ENCODE results near the gene CD40.

CD40 gene

DNA sequence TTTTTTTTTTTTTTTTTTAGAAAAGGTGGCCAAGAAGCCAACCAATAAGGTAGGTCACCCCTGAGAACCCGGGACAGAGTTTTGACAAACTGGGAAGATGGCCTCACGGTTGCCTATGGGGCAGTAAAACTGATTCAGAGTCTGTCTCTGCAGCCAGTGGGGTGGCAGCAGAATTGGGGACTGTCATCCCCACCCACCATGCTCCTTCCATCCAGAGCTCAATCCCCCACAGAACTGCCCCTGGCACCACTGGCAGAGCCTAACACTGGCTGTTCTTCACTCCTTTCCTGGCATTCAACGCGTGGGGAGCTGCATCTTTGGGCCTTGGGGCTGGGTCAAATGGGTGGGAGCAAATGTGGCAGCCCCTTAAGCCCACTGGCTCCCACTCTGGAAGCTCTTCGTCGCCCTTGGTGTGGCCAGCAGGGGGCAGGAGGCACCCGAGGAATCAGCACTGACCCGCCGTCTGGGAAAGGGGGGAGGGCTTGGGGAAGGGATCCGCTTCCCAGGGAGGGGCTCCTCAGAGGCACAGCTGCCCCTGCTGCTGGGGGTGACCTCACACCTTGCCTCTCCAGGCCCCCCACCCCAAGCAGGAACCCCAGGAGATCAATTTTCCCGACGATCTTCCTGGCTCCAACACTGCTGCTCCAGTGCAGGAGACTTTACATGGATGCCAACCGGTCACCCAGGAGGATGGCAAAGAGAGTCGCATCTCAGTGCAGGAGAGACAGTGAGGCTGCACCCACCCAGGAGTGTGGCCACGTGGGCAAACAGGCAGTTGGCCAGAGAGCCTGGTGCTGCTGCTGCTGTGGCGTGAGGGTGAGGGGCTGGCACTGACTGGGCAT is 10.4 kb downstream of the CD40 start:
- no peak overlapping the region for H3K4me3 ChIP-seq (ENCODE audit: low read depth, low read length)
- TF ChIP-seq, protein P1, sequence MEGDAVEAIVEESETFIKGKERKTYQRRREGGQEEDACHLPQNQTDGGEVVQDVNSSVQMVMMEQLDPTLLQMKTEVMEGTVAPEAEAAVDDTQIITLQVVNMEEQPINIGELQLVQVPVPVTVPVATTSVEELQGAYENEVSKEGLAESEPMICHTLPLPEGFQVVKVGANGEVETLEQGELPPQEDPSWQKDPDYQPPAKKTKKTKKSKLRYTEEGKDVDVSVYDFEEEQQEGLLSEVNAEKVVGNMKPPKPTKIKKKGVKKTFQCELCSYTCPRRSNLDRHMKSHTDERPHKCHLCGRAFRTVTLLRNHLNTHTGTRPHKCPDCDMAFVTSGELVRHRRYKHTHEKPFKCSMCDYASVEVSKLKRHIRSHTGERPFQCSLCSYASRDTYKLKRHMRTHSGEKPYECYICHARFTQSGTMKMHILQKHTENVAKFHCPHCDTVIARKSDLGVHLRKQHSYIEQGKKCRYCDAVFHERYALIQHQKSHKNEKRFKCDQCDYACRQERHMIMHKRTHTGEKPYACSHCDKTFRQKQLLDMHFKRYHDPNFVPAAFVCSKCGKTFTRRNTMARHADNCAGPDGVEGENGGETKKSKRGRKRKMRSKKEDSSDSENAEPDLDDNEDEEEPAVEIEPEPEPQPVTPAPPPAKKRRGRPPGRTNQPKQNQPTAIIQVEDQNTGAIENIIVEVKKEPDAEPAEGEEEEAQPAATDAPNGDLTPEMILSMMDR (IDR thresholded peaks at IDR 0.05; ENCODE audit: insufficient read depth, low read depth, low read length, missing control alignments): peak; percentile 52
- no peak for DNase-seq (ENCODE audit: low read depth)

DNA sequence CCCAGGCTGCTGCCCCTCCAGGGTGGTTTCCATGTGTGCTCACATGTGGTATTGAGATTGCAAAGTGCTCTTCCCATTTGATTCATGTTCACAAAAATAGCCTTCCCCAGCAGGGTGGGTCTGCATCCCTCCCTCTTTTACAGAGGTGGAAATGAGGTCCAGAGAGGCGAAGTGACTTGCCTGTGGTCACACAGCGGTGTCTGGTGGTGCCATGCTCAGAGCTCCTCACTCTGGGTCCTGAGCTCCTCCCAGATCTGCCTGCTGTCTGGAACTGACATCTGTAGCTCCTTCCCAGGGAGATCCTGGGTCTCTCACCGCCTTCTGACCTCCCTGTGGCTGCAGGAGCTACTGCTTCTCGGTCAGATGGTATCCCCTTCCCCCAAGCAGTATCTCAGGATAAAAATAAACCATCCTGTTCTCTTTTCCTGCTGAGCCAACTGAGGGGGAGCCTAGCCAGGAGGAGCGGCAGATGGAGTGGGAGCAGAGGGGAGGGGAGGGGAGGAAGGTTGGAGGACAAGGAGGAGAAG is 11.9 kb downstream of the CD40 start:
- TF ChIP-seq, protein P1 (IDR thresholded peaks at IDR 0.05; ENCODE audit: insufficient read depth, low read depth, low read length, missing control alignments): no peak
- peak; percentile 76 for DNase-seq (ENCODE audit: low read depth)
- no peak overlapping the region for H3K4me3 ChIP-seq (ENCODE audit: low read depth, low read length)

DNA sequence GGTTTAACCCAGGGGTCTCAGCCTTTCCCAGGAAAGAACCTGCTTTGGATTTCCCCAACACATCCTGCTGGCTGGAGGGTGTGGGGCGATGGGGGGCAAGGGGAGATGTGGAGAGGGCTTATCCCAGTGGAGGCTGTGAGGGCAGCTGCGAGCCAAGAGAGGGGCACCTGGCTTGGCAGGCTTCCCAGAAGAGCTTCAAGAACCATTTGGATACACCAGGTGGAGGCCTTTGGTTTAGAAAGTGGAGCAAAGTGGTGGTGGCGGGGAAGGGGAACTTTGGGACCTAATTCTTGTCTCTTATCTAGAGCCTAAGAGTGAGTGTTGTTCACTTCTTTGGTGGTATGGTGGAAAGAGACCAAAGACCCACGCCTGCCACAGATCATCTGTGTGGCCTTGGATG is 12.4 kb downstream of the CD40 start:
- DNase-seq (ENCODE audit: low read depth): peak; percentile 61
- TF ChIP-seq, protein P1 (IDR thresholded peaks at IDR 0.05; ENCODE audit: insufficient read depth, low read depth, low read length, missing control alignments): no peak
- no peak overlapping the region for H3K4me3 ChIP-seq (ENCODE audit: low read depth, low read length)

DNA sequence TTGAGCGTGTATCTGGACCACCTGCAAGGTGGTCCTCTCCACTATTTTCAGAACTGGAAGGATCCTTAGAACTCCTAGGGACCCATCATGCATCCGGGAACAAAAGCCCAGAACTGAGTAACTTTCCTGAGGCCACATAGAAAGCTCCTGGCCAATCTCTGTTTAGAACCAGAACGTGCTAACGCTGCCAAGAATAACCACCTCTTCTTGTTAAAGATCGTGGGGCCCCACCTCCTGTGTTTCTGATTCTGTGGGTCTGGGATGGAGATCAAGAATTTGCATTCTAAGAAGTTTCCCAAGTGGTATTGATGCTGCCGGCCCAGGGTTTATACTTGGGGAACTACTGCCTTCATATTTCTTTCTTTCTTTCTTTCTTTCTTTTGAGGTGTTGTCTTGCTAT is 13.3 kb downstream of the CD40 start:
- DNase-seq (ENCODE audit: low read depth): no peak
- no peak overlapping the region for H3K4me3 ChIP-seq (ENCODE audit: low read depth, low read length)
- TF ChIP-seq, protein P1 (IDR thresholded peaks at IDR 0.05; ENCODE audit: insufficient read depth, low read depth, low read length, missing control alignments): no peak

DNA sequence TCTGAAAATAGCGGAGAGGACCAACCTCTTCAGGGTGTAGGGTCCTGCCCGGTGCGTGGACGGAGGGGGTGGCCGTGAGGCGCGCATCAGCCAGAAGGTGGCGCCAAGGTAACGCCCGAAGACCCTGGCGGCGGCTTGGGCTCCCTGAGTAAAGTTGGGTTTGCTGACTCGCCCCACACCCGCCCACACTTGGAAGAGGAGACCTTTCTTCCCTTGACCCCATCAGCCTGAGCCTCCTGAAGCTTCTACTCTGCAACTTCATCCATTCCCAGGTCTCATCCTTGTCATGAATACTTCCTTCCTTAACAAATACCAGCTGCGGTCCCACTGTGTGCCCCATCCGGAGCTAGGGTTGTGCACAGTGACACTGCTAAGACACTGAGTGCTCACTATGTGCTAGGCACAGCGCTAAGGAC is 14.6 kb downstream of the CD40 start:
- DNase-seq (ENCODE audit: low read depth): peak; percentile 76
- H3K4me3 ChIP-seq (ENCODE audit: low read depth, low read length): no peak overlapping the region
- TF ChIP-seq, protein P1 (IDR thresholded peaks at IDR 0.05; ENCODE audit: insufficient read depth, low read depth, low read length, missing control alignments): peak; percentile 92

DNA sequence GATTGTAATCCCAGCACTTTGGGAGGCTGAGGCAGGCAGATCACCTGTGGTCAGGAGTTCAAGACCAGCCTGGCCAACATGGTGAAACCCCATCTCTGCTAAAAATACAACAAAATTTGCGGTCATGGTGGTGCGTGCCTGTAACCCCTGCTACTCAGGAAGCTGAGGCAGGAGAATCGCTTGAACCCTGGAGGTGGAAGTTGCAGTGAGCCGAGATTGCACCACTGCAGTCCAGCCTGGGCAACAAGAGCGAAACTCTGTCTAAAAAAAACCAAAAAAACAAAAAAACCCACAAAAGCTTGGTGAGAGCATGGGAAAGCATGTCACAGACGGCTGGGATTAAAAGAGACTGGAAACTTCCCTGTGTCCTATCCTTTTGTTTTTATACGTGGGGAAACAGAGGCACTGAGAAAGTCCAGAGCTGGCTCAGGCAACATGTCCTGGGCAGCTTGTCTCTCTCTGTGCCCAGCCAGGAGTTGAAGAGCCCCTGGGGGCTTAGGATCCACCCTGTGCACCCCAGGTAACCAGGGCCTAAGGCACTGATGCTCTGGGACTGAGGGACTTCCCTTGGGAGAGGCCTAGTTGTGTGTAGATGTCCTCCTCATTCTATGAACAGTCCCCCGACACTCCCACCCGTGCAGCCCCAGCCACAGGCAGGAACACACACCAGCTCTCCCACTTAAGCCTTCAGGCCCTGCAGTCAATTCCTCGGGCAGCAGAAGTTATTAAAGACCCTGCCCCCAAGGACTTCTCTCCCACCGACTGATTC is 16.0 kb downstream of the CD40 start:
- TF ChIP-seq, protein P1 (IDR thresholded peaks at IDR 0.05; ENCODE audit: insufficient read depth, low read depth, low read length, missing control alignments): no peak
- DNase-seq (ENCODE audit: low read depth): no peak
- H3K4me3 ChIP-seq (ENCODE audit: low read depth, low read length): no peak overlapping the region

Measured in GM12865 (cell line).